ENCODE measurements around the gene ALDH16A1.

ALDH16A1 gene

GRCh38 chr19:49490287-49491029 lies 37.4 kb downstream of the ALDH16A1 start:
- no peak for DNase-seq

DNA sequence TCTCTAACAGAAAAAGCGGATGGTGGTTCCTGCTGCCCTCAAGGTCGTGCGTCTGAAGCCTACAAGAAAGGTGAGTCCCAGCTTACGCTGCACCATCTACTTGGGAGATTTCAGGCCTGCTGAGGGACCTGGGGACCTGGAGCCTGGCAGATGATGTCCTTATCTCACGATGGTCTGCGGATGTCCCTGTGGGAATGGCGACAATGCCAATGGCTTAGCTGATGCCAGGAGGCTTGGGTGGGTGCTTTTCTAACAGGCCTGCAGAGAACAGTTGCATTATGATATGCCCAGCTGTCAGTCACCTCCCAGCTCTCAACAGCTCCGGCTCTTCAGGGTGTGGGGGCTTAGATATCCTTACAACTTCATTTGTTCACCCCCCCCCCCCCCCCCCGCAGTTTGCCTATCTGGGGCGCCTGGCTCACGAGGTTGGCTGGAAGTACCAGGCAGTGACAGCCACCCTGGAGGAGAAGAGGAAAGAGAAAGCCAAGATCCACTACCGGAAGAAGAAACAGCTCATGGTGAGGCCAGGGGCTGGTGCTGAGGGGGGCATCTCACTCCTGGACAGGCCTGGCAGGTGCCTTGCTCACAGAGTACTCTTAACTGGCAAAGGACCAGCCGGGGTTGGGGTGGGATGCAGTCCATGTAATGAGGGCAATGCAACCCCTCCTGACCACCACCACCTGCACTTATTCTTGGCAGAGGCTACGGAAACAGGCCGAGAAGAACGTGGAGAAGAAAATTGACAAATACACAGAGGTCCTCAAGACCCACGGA lies 38.2 kb downstream of the ALDH16A1 start:
- no peak for DNase-seq

- no peak for DNase-seq
Observed at GRCh38 chr19:49491804-49492572, 39.0 kb downstream of the ALDH16A1 start.

DNA sequence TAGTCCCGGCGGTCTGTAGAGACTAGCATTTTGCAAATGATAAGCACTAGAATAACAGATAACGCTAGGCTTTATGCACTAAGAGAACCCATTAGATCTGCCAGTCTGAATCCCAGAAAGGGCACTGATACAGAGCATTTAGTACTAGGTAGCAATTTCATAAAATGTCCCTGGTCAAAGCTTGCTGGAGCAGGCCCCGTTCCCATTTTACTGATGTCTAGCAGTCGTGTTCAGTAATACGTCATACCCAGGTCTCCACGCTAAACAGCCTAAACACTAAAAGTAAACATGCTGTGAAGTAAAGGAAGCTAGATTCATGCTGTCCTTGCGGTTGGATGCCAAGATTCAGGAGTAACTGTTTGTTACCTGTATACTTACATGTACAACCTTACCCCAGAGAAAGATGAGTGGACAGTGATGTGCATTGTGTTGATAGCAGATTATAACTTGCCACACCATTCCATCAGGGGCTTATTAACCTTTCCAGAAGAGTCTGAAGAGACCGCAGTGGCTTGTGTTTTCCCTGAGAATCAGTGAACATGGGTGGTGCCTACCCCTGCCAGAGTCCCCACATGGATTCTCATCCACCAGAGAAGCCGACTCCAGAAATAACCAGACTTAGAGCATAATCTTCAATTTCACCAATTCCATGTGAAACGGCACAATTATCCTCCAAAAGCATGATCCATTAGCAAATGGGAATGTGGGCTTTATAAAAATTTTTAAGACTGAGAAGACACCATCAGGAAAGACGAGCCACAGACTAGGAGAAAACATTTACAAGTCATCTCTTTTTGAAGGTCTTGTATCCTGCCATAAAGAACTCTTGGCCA lies 39.8 kb downstream of the ALDH16A1 start:
- no peak for DNase-seq

DNA sequence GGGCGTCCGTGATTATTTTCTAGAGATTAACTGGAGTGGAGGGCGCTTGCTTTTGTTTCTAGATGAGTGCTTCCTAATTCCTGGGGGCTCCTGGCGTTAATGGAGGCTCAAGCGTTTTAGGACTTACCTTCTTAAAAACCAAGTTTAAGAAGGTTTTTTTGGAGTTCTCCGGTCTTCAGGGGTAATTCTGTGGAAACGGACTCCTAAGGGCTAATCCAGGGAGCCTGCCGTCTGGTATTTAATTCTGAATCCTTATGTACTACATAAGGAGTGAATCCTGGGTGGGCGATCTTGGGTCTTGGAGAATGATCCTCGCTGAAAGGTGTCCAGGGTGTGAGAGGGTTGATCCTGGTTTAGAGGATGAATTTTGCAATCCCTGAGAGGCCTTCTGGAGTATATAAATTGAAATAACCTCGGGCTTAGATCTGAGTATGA lies 43.6 kb downstream of the ALDH16A1 start:
- no peak for DNase-seq

DNA sequence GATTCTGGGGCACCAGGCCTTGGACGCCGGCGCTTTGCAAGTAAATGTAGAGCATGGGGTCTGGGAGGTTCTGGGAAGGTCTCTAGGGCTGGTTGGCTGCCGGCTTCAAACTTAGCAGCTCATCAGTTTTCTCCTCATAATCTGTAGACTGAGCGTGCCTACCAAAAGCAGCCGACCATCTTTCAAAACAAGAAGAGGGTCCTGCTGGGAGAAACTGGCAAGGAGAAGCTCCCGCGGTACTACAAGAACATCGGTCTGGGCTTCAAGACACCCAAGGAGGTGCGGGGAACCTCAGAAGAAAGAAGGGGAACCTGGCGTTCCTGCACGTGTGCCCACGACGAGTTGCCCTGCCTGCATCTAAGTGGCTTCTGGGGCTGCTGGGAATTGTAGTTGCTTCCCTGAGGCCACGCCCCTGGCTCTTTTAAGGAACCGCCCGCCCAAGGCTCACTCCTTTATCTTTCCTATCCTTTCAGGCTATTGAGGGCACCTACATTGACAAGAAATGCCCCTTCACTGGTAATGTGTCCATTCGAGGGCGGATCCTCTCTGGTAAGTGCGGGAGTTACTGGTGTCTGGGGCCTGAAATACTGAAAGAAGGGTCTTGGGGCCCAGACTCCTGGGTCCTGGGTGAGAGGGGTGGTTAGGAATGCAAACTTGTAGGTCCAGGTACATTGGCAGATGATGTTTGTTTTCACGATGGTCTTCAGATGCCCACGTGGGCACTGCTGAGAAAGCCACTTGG lies 44.2 kb downstream of the ALDH16A1 start:
- no peak for DNase-seq

- DNase-seq = no peak
Observed at GRCh38 chr19:49497789-49498103, 44.7 kb downstream of the ALDH16A1 start.

DNA sequence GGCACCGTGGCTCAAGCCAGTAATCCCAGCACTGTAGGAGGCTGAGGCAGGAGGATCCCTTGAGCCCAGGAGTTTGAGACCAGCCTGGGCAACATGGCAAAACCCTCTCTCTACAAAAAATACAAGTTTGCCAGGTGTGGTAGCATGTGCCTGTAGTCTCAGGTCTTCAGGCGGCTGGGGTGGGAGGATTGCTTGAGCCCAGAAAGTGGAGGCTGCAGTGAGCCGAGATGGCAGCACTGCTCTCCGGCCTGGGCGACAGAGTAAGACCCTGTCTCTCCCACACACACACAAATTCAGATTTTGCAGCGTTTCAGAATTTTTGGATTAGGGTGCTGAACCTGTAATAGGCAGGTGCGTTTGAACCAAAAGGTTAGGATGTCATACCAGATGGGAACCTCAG lies 45.5 kb downstream of the ALDH16A1 start:
- DNase-seq = no peak

GRCh38 chr19:49499030-49499670 lies 46.1 kb downstream of the ALDH16A1 start:
- DNase-seq = no peak

GRCh38 chr19:49502866-49503581 lies 50.0 kb downstream of the ALDH16A1 start:
- DNase-seq = no peak

DNA sequence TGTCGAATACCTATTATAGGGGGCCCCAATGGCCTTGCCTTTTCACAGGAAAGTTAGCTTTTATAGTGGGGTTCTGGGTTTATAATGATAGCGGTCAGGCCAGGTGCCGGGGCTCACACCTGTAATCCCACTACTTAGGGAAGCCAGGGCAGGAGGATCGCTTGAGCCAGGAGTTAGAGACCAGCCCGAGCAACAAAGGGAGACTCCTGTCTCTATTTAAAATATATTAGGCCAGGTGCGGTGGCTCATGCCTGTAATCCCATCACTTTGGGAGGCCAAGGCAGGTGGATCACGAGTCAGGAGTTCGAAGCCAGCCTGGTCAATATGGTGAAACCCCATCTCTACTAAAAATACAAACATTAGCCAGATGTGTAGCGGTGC lies 50.5 kb downstream of the ALDH16A1 start:
- no peak for DNase-seq

GRCh38 chr19:49506575-49507105 lies 53.6 kb downstream of the ALDH16A1 start:
- DNase-seq = no peak

DNA sequence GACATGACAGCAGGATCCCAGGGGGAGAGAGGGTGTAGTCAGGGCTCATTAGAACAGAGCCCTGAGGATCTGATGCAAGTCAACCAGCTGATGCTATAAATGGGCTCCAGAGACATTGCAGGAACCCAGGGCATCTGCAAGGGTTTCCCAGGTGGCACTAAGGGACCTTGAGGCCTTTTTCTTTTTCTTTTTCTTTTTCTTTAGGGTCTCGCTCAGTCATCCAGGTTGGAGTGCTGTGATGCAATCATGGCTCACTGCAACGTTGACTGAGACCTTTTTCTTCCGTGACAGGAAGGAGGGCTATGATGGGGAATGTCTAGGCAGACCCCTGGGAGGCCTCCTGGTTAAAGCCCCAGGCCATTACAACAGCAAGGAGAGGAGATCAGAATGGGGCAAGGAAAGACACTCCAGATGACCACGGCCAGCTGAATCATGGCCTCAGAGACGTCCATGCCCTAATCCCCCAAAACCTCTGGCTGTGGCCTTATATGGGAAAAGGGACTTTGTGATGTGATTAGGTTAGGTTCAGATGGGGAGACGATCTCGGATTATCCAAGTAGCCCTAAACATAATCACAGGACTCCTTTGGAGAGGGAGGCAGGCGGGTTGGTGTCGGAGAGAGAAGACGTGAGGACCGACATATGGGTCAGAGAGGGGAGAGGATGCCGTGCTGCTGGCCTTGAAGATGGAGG lies 54.9 kb downstream of the ALDH16A1 start:
- no peak for DNase-seq

GRCh38 chr19:49512970-49513745 lies 60.1 kb downstream of the ALDH16A1 start:
- no peak for DNase-seq

DNA sequence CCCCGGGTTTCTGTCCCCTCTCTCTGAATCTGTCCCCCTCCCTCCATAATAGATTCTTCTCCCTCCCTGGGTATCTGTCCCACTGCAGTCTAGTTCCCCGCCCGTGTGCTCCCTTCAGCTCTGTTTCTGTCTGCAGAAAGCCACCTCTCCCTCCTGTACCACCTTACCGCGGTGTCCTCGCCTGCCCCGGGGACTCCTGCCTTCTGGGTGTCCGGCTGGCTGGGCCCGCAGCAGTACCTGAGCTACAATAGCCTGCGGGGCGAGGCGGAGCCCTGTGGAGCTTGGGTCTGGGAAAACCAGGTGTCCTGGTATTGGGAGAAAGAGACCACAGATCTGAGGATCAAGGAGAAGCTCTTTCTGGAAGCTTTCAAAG lies 60.7 kb downstream of the ALDH16A1 start:
- DNase-seq = no peak

GRCh38 chr19:49514151-49514550 lies 61.1 kb downstream of the ALDH16A1 start:
- no peak for DNase-seq

GRCh38 chr19:49515767-49516166 lies 62.7 kb downstream of the ALDH16A1 start:
- no peak for DNase-seq

- DNase-seq = no peak
Observed at GRCh38 chr19:49518033-49518432, 65.0 kb downstream of the ALDH16A1 start.

Data from cortex of kidney (tissue), 1 donor.